GM10266 (cell line): ENCODE data around the gene RC3H1.
"Not testable (repeated sequence)": the region's sequence is repeated elsewhere in the genome, so short reads cannot be mapped to it uniquely, and the experiment has no call there.

Experiments
- DNase-seq: peaks from one replicate; pipeline ENCODE4 v3.0.0; 2012; ENCODE audit errors: extremely low spot score
- TF ChIP-seq, protein P1 (sequence below): IDR thresholded peaks from 2 replicates; pipeline ENCODE4 v1.5.1; 2012; ENCODE audit warnings: mild to moderate bottlenecking, low read depth; ENCODE audit not compliant: control insufficient read depth, insufficient read depth; ENCODE audit errors: missing control alignments

The RC3H1 gene

DNA sequence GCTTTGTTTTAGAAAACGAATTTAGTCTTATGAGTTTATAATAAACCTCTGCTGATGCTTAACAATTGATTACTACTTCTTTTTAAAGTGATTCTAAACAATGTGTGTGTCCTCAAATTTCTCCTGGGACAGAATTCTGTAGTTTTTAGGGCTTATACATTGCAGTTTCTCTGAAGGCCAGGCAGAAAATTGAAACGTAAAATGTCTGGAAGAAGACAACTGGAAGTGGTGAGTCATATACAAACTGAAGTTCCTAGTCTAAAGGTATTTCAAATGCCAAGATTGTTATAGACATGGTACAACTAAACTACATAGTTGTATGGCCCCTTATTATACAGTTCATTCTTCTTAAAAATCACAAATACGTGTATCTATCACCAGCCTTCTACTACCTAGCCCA, 30.5 kb upstream of the RC3H1 start:
- TF ChIP-seq, protein P1, sequence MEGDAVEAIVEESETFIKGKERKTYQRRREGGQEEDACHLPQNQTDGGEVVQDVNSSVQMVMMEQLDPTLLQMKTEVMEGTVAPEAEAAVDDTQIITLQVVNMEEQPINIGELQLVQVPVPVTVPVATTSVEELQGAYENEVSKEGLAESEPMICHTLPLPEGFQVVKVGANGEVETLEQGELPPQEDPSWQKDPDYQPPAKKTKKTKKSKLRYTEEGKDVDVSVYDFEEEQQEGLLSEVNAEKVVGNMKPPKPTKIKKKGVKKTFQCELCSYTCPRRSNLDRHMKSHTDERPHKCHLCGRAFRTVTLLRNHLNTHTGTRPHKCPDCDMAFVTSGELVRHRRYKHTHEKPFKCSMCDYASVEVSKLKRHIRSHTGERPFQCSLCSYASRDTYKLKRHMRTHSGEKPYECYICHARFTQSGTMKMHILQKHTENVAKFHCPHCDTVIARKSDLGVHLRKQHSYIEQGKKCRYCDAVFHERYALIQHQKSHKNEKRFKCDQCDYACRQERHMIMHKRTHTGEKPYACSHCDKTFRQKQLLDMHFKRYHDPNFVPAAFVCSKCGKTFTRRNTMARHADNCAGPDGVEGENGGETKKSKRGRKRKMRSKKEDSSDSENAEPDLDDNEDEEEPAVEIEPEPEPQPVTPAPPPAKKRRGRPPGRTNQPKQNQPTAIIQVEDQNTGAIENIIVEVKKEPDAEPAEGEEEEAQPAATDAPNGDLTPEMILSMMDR: no peak
- no peak for DNase-seq

DNA sequence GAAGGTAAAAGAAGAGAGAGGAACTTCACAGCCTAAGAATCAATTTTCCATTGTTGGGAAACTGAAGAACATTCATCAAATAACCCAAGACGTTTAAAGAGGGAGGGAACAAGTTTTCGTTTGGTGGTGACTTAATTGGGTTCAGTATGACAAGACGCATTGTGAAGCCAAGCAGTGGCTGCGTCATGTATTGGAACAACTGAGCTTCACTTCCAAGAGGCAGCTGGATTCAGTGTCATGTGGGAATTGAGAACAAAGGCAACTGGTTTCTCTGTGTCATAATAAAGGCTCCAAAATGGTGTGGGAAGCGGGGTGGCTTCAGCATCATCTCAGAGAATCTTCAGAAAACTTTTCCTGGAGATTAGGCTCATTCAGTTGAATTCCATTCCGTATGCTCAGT, 29.8 kb upstream of the RC3H1 start:
- no peak for DNase-seq
- TF ChIP-seq, protein P1: no peak

DNA sequence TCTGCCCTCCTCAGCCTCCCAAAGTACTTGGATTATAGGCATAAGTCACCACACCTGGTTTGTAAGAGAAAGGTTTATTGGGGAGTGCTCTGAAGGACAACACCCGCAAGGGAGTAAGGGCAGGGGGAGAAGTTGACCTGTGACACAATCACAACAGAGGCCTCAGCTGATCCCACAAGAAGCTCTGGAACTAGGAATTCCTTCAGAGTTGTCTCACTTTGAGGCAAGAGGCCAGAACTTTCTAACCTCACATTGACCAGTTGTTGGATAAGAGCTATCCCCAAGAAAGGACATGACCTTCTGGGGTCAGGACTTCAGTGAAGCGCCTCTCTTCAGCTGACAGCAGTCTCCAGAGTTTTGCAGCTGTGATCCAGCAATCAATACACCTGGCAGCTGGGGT, 27.4 kb upstream of the RC3H1 start:
- TF ChIP-seq, protein P1: no peak
- DNase-seq: no peak

DNA sequence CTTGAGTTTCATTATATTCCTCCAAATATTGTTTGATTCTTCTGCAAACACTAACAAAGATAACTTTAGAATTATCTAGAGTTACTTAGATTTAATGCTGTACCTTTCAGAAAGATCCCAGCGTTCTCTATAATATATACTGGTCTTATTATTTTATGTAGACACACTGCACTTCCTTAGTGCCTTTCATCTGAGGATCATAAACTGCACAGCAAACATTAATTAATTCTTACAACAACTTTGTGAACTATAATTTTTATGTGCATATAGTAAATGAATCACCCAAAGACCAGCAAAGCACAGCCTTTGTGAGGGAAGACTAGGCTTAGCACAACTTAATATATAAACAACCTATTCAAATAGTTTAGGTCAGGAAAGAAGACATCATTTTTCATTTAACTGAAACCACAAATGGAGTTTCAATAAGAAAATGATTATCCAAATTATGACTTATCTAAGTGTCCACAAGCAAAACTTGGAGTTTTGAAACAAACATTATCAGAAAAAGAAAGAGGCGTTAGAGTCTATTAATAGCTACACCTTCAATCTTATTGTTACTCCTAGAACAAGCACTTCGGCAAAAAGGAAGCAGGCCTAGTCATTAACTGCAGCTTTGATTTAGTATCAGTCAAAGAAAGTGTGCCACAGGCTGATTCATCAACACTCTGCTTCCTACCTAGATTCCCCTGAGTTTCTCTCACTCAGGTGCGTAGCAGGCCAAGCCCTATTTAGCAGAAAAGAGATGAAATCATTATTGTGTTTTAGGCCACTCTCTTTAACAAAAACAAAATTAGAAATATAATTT, 22.5 kb upstream of the RC3H1 start:
- TF ChIP-seq, protein P1: no peak
- no peak for DNase-seq

DNA sequence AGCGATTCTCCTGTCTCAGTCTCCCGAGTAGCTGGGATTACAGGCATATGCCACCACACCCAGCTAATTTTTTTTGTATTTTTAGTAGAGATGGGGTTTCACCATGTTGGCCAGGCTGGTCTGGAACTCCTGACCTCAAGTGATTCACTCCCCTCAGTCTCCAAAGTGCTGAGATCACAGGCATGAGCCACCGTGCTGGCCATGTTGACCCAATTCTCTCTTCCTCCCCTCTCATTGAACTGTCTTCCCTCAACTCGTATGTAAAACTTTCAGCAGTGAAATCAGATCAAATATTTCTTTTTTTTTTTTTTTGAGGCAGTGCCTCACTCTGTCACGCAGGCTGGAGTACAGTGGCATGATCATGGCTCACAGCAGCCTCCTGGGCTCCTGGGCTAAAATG, 20.4 kb upstream of the RC3H1 start:
- DNase-seq: not testable (repeated sequence)

DNA sequence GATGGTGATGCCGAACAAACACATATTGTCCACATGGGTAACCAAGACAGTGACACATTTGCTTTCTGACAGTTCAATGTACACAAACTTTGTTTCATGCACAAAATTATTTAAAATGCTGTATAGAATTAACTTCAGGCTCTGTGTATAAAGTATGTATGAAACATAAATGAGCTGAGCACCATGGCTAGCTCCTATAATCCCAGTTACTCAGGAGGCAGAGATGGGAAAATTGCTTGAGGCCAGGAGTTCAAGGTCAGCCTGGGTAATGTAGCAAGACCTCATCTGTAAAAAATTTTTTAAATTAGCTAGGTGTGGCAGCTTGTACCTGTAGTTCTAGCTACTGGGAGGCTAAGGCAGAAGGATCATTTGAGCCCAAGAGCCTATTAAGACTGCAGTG, 19.2 kb upstream of the RC3H1 start:
- TF ChIP-seq, protein P1: no peak
- no peak for DNase-seq

DNA sequence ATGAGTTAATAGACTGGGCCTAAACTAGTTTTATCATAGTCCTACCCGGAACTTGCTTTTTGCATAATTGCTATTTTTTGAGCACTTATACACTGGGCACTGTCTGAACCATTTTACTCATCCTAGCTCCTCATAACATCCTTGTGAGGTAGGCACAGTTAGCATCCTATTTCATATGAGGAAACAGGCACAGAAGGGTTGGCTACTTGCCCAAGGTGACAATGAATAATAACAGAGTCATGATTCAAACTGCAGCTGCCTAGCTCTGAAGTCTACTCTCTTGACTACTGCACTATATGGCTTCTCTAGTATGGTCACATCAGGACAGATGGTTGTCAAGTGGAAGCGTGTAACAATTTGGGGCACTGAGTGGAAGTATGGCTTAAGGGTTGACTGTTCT, 18.2 kb upstream of the RC3H1 start:
- no peak for DNase-seq
- TF ChIP-seq, protein P1: no peak

DNA sequence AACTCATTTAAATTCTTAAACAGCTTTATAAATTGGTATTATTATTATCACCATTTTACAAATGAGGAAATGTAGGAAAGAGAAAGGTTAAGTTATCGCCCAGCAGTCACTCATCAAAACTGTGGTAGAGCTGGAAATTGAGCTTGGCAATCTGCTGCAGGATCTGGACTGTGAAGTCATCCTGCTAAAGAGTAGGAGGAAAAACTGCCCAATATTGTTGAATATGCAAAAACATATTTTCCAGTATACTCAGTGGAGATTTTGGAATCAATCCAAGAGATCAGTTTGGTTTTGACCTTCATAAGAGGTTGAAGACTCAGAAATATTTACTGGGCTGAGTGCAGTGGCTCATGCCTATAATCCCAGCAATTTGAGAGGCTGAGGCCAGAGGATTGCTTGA, 16.9 kb upstream of the RC3H1 start:
- TF ChIP-seq, protein P1: no peak
- no peak for DNase-seq
